Measurements from ENCODE around the gene RCBTB2. TPM values are rescaled to one million over a fixed set of nuclear protein-coding genes. Genes with fewer than 3 reads are reported as not detected.

The RCBTB2 gene
- total and polyA plus RNA-seq, 7 donors = 2.8 to 18.5 (median 8.2) TPM

DNA sequence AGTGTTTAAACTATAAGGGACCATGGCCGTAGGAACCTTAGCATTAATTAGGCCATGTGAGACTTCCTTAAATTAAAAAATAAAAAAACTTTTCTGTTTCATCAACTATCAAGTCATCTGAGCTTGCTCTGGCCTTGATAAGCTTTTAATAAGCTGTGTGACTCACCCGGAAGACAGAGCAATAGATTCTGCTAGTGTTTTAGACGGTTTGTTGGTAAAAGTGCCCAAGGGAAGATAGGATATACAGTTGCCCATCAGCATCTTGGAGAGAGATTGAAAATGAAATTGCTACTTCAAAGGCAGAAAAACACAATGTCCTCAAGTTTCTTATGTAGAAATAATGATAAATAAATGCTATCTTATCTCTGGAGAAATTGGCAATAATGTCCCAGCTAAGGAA is 31.2 kb upstream of the RCBTB2 start:
- Histone ChIP-seq H3K36me3 (ENCODE audit: insufficient read depth in 1 of 2, low read depth in 1 of 2) (no peaks in the 10 kb centered on the region), H3K27ac (no peak overlapping the region), H3K27me3 (ENCODE audit: insufficient read depth in 3 of 3, low read length in 2 of 3) (no peaks in the 10 kb centered on the region), H3K4me3 (no peak overlapping the region), H3K4me1 (peaks cover 21% of the 10 kb centered on the region), H3K9me3 (no peaks in the 10 kb centered on the region)
- no peak for DNase-seq
- WGBS, 3 donors = 54 to 71% (median 64%) methylated on average over 3 of the region's 3 CpGs
- intact Hi-C loops (cut with DNase I) = no loop called here
- ATAC-seq = no peak
- TF ChIP-seq, protein P1, sequence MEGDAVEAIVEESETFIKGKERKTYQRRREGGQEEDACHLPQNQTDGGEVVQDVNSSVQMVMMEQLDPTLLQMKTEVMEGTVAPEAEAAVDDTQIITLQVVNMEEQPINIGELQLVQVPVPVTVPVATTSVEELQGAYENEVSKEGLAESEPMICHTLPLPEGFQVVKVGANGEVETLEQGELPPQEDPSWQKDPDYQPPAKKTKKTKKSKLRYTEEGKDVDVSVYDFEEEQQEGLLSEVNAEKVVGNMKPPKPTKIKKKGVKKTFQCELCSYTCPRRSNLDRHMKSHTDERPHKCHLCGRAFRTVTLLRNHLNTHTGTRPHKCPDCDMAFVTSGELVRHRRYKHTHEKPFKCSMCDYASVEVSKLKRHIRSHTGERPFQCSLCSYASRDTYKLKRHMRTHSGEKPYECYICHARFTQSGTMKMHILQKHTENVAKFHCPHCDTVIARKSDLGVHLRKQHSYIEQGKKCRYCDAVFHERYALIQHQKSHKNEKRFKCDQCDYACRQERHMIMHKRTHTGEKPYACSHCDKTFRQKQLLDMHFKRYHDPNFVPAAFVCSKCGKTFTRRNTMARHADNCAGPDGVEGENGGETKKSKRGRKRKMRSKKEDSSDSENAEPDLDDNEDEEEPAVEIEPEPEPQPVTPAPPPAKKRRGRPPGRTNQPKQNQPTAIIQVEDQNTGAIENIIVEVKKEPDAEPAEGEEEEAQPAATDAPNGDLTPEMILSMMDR (IDR thresholded peaks at IDR 0.05) = no peak

DNA sequence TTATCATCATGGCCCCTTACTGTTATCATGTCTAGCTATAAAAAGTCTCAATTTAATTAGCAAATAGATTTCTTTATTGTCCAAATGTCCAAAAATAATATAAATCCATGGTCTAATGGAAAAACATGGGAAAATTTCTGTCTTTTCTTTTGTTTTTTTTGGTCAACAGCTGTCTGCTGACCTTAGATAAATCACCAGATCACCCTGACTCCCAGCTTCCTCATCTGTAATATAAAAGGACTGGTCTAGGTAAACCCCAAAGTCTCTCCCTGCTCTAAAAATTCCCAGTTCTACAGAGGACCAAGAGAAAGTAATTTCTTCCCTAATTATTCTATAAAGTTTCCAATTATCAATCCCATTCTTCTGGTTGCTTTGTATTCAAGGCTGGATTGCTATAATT is 30.7 kb upstream of the RCBTB2 start:
- Histone ChIP-seq H3K36me3 (ENCODE audit: insufficient read depth in 1 of 2, low read depth in 1 of 2) (no peaks in the 10 kb centered on the region), H3K4me1 (peaks cover 16% of the 10 kb centered on the region), H3K9me3 (no peaks in the 10 kb centered on the region), H3K27me3 (ENCODE audit: insufficient read depth in 3 of 3, low read length in 2 of 3) (no peaks in the 10 kb centered on the region), H3K4me3 (no peak overlapping the region), H3K27ac (no peak overlapping the region)
- ATAC-seq = no peak
- DNase-seq = no peak
- intact Hi-C loops (cut with DNase I) = no loop called here
- TF ChIP-seq, protein P1 (IDR thresholded peaks at IDR 0.05) = no peak

DNA sequence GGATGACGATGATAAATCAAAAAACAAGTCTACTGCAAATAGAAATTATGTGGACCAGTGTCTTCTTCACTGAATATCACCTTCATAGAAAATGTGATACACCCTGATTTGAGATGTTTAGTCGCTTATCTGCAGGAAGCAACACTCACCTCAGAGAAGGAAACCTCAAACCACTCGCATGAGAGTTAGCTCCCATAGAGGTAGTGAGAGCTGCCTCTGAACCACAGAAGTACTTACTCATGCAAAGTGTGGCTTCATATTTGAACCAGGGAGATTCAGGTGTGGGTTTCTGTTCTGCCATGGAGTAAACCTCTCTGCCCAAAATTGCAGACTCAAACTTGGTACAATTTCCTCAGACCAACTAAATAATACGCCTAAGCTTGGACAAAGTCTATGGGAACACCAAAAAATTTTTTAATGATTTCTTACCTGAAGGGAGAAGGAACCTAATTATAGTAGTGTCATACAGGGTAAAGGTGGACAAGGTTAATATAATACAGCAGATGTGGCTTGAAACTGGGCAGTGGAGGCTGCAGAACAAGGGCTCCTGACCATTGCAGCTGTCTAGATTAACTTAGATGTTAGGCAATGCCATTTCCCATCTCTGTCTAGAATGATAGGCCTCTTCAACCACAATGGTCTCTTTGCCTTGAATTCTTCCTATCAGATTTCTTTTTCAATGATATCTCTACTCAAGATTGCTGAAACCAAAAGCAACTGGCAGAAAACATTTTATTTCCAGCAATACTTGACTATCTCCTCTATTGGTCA is 29.6 kb upstream of the RCBTB2 start:
- WGBS, 3 donors = 81 to 93% (median 90%) methylated on average over 4 of the region's 4 CpGs
- TF ChIP-seq, protein P1 (IDR thresholded peaks at IDR 0.05) = no peak
- Histone ChIP-seq H3K36me3 (ENCODE audit: insufficient read depth in 1 of 2, low read depth in 1 of 2) (no peaks in the 10 kb centered on the region), H3K4me3 (no peak overlapping the region), H3K9me3 (no peaks in the 10 kb centered on the region), H3K4me1 (peaks cover 5% of the 10 kb centered on the region), H3K27me3 (ENCODE audit: insufficient read depth in 3 of 3, low read length in 2 of 3) (no peaks in the 10 kb centered on the region), H3K27ac (no peak overlapping the region)
- DNase-seq = no peak
- intact Hi-C loops (cut with DNase I) = no loop called here
- no peak for ATAC-seq

DNA sequence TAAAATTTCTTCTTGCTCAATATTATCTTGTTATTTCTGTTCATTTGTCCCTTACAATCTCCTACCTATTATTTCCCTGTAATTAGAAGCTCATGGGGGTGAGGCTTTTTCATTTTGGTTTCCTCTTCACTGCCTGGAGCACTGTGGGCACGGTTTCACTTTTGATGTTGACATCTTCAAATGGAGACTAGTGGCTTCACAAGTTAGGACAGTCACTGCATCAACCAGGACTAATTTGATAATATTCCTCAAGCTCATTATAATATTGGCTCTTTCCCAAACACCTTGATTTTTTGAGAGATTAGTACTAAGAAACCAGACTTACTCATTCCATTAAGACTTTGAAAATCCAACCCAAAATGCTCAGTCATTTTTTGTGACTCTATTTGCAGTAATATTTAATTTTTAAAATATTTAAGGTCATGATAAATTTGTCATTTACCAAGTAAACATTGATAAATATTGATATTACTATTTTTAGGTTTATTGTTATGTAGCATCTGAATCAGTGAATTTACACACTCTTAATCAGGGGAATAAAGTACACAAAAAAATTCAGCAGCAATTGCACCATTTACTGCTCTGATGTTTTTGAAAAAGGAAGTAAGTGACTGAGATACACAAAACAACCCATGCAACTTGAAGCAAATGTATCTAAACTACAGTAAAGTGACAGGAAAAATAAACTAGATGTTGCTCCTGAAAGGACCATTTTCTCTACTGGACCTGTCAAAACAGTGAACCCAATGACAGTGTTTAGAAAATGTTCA is 28.8 kb upstream of the RCBTB2 start:
- Histone ChIP-seq H3K36me3 (ENCODE audit: insufficient read depth in 1 of 2, low read depth in 1 of 2) (no peaks in the 10 kb centered on the region), H3K27ac (no peak overlapping the region), H3K4me3 (no peak overlapping the region), H3K27me3 (ENCODE audit: insufficient read depth in 3 of 3, low read length in 2 of 3) (no peaks in the 10 kb centered on the region), H3K9me3 (no peaks in the 10 kb centered on the region), H3K4me1 (no peaks in the 10 kb centered on the region)
- ATAC-seq (no peak), DNase-seq (no peak)
- intact Hi-C loops (cut with DNase I) = no loop called here
- TF ChIP-seq, protein P1 (IDR thresholded peaks at IDR 0.05) = no peak
- WGBS, 3 donors = 65 to 70% (median 70%) methylated on average over 1 of the region's 1 CpG

All from psoas muscle (tissue), 8 donors.